GM18909 (cell line): ENCODE results near the gene SCAMP3.

Experiments used
- ATAC-seq: cut with Tn5 transposase; IDR thresholded peaks from one replicate; pipeline ENCODE4 v1.9.1; 2021; ENCODE audit warnings: mild to moderate bottlenecking; ENCODE audit not compliant: unreplicated experiment, poor library complexity

The SCAMP3 gene

GRCh38 chr1:155208541-155209311 lies 53.4 kb downstream of the SCAMP3 start, which contains the start of gene MTX1:
MTX1 (plus strand) TSS chr1:155208695; CDS start chr1:155208805, 110 bp downstream.
- ATAC-seq, result peak; percentile 73

- no peak for ATAC-seq
These were observed 54.2 kb downstream of the SCAMP3 start, which contains the start of gene THBS3 for GRCh38 chr1:155207806-155208540. THBS3 (minus strand) TSS chr1:155207897; CDS start chr1:155207876, 21 bp downstream.

- ATAC-seq, result no peak
These were observed 55.0 kb downstream of the SCAMP3 start for GRCh38 chr1:155206891-155207805.
